Measurements from ENCODE around the gene FRMD5.

Gene FRMD5

DNA sequence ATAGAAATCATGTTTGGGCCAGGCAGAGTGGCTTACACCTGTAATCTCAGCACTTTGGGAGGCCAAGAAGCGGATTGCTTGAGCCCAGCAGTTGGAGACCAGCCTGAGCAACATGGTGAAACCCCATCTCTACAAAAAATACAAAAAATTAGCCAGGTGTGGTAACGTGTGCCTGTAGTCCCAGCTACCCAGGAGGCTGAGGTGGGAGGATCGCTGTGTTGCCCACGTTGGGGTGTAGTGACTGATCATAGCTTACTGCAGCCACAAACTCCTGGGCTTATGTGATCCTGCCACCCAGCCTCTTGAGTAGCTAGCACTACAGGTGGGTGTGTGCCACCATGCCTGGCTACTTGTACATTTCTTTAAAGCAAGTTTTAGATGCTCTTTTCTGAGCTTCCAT lies 254.0 kb downstream of the FRMD5 start:
- H3K4me2 ChIP-seq, result no peak overlapping the region
- H3K27ac ChIP-seq, result no peak overlapping the region
- no peak for TF ChIP-seq Cebpa-rat (IDR thresholded peaks at IDR 0.05)
- H3K9ac ChIP-seq, result no peak overlapping the region
- H3K4me1 ChIP-seq, result no peaks in the 10 kb centered on the region
- no peaks in the 10 kb centered on the region for H3K27me3 ChIP-seq
- no peaks in the 10 kb centered on the region for H4K20me1 ChIP-seq
- no peak overlapping the region for H3K4me3 ChIP-seq
- H3K36me3 ChIP-seq, result no peaks in the 10 kb centered on the region
- no peaks in the 10 kb centered on the region for H3K9me3 ChIP-seq

DNA sequence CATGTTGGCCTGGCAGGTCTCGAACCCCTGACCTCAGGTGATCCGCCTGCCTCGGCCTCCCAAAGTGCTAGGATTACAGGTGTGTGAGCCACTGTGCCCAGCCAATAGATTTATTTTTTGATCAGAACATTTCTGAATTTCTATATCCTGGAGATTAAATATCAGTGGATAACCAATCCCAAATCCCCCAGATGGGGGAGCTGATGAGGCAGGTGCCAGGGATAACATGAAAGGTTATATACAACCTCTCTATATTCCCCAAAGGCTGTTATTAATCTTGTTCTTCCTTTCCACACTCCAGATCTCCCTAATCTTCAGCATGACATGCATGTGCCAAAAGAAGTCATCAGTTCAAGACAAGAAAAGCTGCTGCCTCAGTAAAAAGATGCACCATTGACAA lies 256.0 kb downstream of the FRMD5 start:
- H4K20me1 ChIP-seq, result no peaks in the 10 kb centered on the region
- no peak for TF ChIP-seq Cebpa-rat (IDR thresholded peaks at IDR 0.05)
- H3K9ac ChIP-seq, result no peak overlapping the region
- no peaks in the 10 kb centered on the region for H3K9me3 ChIP-seq
- no peaks in the 10 kb centered on the region for H3K27me3 ChIP-seq
- no peak overlapping the region for H3K27ac ChIP-seq
- no peaks in the 10 kb centered on the region for H3K36me3 ChIP-seq
- H3K4me2 ChIP-seq, result no peak overlapping the region
- H3K4me1 ChIP-seq, result peaks cover 4% of the 10 kb centered on the region; the same call in 1 of the 2 replicates
- H3K4me3 ChIP-seq, result no peak overlapping the region

DNA sequence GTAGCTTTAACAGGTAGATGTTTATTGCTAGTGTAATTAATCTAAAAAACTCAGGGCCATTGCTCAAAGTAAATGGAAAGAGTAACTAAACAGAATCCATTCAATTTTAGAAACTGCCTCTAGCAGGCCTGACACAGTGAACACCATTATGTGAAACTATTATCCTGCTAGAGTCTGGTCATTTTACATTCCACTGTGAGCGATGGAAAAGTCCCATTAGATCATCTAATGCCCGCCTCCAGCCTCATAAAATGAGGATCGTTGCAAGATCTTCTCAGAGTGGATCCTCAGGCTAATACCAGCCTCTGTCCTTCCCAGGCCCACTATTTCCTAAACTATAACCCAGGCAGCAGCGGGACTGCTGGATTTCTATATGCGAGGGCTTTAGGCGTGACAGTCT lies 260.6 kb downstream of the FRMD5 start:
- H3K4me2 ChIP-seq, result no peak overlapping the region
- peaks cover 19% of the 10 kb centered on the region for H3K4me1 ChIP-seq
- H3K27ac ChIP-seq, result no peak overlapping the region
- no peaks in the 10 kb centered on the region for H3K9me3 ChIP-seq
- no peak for TF ChIP-seq Cebpa-rat (IDR thresholded peaks at IDR 0.05)
- H3K36me3 ChIP-seq, result no peaks in the 10 kb centered on the region
- H3K27me3 ChIP-seq, result no peaks in the 10 kb centered on the region
- no peak overlapping the region for H3K4me3 ChIP-seq
- no peaks in the 10 kb centered on the region for H4K20me1 ChIP-seq
- H3K9ac ChIP-seq, result no peak overlapping the region

DNA sequence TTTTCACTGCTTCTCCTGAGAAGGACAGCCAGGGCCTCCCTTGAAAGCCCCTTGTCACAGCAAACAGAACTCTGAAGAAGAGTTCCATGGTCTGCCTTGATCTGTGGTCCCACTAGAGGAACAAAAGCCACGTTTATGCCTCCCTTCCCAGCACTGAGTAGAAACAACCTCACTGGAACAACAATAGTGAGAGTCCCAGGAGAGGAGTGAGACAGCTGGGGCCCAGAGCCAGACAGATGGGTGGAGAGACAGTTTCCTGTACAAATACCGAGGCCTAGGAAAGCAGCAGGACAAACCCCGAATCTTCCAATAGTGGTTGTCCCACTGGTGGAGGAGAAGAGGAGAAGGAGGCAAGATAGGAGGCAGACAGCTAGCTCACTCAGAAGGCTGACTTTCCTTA lies 262.2 kb downstream of the FRMD5 start:
- Histone ChIP-seq H3K27me3 (no peaks in the 10 kb centered on the region), H3K9me3 (no peaks in the 10 kb centered on the region), H3K4me2 (peak overlapping the region; percentile 54), H3K4me1 (peaks cover 19% of the 10 kb centered on the region), H3K9ac (no peak overlapping the region; the same call in 1 of the 2 replicates), H3K36me3 (no peaks in the 10 kb centered on the region), H3K4me3 (no peak overlapping the region), H3K27ac (no peak overlapping the region), H4K20me1 (no peaks in the 10 kb centered on the region)
- no peak for TF ChIP-seq Cebpa-rat (IDR thresholded peaks at IDR 0.05)

DNA sequence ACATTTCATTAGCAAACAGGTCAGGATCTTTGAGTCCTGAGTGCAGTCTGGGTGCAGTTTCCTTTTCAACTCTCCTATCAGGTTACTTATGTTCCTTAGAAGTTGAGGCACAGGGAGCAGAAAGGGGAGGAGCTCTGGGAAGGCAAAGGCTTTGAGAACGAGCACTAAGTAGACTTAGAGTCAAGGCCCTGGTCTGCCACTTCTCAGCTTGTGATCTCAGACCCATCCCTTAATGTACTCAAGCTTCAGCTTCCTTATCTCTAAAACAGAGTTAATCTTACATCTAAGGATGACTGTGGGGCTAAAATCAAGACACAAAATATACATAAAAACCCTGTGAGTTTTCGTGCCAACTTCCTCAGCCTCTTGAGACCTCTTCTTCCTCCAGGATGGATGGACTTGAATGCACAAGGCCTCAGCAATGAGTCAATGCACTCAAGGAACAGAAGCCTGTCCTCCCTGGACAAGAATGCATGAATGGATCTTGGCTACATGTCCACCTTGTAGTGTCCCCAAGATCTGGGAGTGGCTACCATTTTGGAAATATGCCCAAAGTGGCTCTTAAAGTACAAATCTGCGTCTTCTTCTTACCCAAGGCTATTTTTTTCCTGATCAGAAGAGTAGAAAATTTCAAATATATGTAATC lies 263.2 kb downstream of the FRMD5 start:
- peaks cover 19% of the 10 kb centered on the region for H3K4me1 ChIP-seq
- H3K27ac ChIP-seq, result no peak overlapping the region
- no peak overlapping the region for H3K4me3 ChIP-seq
- H3K36me3 ChIP-seq, result no peaks in the 10 kb centered on the region
- no peaks in the 10 kb centered on the region for H4K20me1 ChIP-seq
- H3K27me3 ChIP-seq, result no peaks in the 10 kb centered on the region
- no peak overlapping the region for H3K9ac ChIP-seq
- no peaks in the 10 kb centered on the region for H3K9me3 ChIP-seq
- peak overlapping the region; percentile 54; the same call in 1 of the 2 replicates for H3K4me2 ChIP-seq
- TF ChIP-seq Cebpa-rat (IDR thresholded peaks at IDR 0.05), result no peak

DNA sequence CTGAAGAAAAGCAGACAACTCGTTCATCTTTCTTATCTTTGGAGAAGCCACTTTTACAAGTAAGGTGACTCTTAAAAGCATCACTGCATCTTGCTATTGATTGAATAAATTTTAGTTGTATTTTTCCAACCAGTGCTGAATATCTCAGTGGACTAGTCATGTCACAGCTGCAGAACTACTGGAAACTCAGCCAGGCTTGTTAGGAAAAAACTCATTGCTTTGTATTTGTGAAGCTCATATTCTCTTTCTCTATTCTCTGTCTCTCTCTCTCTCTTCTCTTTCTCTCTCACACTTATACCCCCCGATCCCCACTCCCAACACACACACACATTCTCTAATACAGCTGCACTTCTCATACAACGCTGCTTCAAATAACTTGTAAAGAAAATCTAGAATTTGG lies 264.0 kb downstream of the FRMD5 start:
- H3K27me3 ChIP-seq, result no peaks in the 10 kb centered on the region
- no peak overlapping the region for H3K9ac ChIP-seq
- H3K4me3 ChIP-seq, result no peak overlapping the region
- H3K27ac ChIP-seq, result no peak overlapping the region
- H4K20me1 ChIP-seq, result no peaks in the 10 kb centered on the region
- no peak overlapping the region for H3K4me2 ChIP-seq
- no peaks in the 10 kb centered on the region for H3K36me3 ChIP-seq
- no peak for TF ChIP-seq Cebpa-rat (IDR thresholded peaks at IDR 0.05)
- no peaks in the 10 kb centered on the region for H3K9me3 ChIP-seq
- H3K4me1 ChIP-seq, result peaks cover 19% of the 10 kb centered on the region

DNA sequence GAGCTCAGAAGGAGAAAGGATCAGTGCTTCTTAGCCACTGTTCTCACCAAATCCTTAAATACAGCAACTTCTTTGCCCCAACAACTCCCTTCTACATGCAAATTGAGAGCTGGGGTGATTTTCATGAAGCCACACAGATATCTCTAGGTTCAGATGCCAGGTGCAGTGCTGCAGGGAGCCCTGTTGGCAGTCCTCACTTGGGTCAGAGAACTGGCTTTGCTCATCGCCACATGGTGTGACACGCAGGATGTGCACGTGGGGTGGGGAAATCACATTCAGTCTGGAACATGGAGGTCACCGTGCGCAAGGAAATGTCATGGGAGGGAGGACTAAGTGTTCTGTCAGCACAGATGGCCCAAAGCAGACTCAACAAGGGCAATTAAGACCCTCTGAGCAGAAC lies 264.5 kb downstream of the FRMD5 start:
- no peak overlapping the region for H3K4me3 ChIP-seq
- no peaks in the 10 kb centered on the region for H4K20me1 ChIP-seq
- H3K9ac ChIP-seq, result no peak overlapping the region
- no peak for TF ChIP-seq Cebpa-rat (IDR thresholded peaks at IDR 0.05)
- H3K4me2 ChIP-seq, result no peak overlapping the region
- no peaks in the 10 kb centered on the region for H3K36me3 ChIP-seq
- H3K4me1 ChIP-seq, result peaks cover 19% of the 10 kb centered on the region
- no peaks in the 10 kb centered on the region for H3K9me3 ChIP-seq
- H3K27me3 ChIP-seq, result no peaks in the 10 kb centered on the region
- no peak overlapping the region for H3K27ac ChIP-seq

DNA sequence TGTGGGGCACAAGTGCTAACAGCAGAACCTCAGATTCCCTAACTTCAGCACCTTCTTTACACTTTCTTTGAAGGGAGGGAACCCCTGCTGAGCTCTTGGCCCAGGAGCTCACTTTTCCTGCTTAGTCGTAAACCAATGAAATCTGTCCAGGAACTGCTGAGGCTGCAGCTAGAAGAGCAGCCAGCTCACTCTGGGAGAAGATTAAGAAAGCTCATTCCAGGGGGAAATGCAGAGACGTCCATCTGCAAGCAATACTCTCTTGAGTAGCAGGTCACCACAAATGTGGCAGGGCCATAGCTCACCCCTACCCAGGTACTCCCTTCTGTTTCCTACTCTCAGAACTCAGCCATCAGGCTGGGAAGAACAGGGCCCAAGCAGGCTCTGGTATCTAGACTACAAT lies 265.0 kb downstream of the FRMD5 start:
- Histone ChIP-seq H4K20me1 (no peaks in the 10 kb centered on the region), H3K9ac (no peak overlapping the region), H3K4me3 (no peak overlapping the region), H3K9me3 (no peaks in the 10 kb centered on the region), H3K27ac (no peak overlapping the region), H3K4me1 (peaks cover 19% of the 10 kb centered on the region), H3K27me3 (no peaks in the 10 kb centered on the region), H3K4me2 (no peak overlapping the region), H3K36me3 (no peaks in the 10 kb centered on the region)
- TF ChIP-seq Cebpa-rat (IDR thresholded peaks at IDR 0.05), result no peak

DNA sequence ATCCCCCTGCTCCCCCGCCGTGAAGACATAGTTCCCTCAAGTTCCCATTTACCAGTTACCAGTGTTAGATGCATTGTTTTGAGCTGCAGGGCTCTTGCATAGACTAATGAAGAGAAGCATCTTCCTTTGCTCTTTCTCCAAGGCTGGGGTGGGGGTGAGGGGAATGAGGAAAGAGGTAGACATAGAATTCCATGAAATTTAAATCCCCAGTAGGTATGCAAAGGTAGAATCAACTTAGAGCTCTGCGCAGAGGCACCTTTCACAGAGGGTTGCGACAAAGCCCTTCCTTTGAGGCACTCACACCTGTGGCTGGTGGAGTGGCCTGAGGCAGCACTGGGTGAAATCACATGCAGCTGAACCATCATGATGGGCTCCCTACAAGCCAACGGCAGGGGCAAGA lies 266.9 kb downstream of the FRMD5 start:
- H3K9ac ChIP-seq, result no peak overlapping the region
- H3K36me3 ChIP-seq, result no peaks in the 10 kb centered on the region
- no peaks in the 10 kb centered on the region for H3K27me3 ChIP-seq
- H3K4me3 ChIP-seq, result no peak overlapping the region
- H3K4me2 ChIP-seq, result no peak overlapping the region
- peaks cover 12% of the 10 kb centered on the region for H3K4me1 ChIP-seq
- no peak for TF ChIP-seq Cebpa-rat (IDR thresholded peaks at IDR 0.05)
- no peaks in the 10 kb centered on the region for H3K9me3 ChIP-seq
- H4K20me1 ChIP-seq, result no peaks in the 10 kb centered on the region
- H3K27ac ChIP-seq, result no peak overlapping the region

DNA sequence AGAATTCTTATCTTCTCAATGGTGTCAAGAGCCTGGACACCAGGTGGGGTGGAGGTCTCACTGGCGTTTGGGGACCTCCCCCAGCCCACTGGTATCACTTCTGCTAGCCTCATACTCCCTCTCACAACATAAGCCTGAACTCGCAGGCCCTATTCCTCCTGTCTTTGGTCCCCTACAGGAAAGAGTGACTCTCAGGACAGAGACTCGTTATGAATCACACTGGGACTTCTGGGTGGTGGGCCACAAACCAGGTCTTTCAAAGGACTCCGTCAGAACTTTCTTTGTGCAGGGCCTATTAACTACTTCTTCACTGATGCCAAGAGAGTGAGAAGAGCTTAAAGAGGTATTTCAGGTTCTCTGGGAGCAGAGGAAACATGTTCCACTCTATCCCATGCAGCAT lies 267.9 kb downstream of the FRMD5 start:
- Histone ChIP-seq H3K9ac (no peak overlapping the region), H3K4me3 (no peak overlapping the region), H3K27me3 (no peaks in the 10 kb centered on the region), H4K20me1 (no peaks in the 10 kb centered on the region), H3K4me2 (no peak overlapping the region), H3K36me3 (no peaks in the 10 kb centered on the region), H3K27ac (no peak overlapping the region), H3K4me1 (peaks cover 3% of the 10 kb centered on the region), H3K9me3 (no peaks in the 10 kb centered on the region)
- no peak for TF ChIP-seq Cebpa-rat (IDR thresholded peaks at IDR 0.05)

DNA sequence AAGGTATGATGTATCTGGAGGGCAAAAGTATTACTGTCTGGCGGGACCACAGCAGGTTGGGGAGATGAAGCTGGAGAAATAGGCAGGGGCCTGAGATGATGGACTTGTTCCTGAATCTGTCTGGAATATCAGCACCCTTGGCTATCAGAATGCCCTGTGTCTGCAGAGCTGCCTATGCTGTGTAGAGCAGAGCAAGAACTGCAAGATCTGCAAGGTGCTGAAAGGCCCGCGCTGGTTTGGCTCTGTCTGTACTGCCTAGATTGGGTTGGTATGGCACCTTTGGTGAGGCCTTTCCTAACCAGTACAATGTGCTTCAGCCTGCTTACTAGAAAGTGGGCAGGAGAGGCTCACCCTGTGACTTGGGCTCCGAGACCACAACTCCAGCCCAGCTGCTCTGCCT lies 271.5 kb downstream of the FRMD5 start:
- Histone ChIP-seq H3K4me3 (no peak overlapping the region), H3K4me2 (no peak overlapping the region), H4K20me1 (no peaks in the 10 kb centered on the region), H3K27ac (no peak overlapping the region), H3K4me1 (no peaks in the 10 kb centered on the region), H3K27me3 (no peaks in the 10 kb centered on the region), H3K36me3 (no peaks in the 10 kb centered on the region), H3K9me3 (no peaks in the 10 kb centered on the region), H3K9ac (no peak overlapping the region)
- no peak for TF ChIP-seq Cebpa-rat (IDR thresholded peaks at IDR 0.05)

All from BLaER1 (cell line).